IPS-15b (cell line): ENCODE measurements around the gene LLPH.

Experiments
- H3K27me3 ChIP-seq: one replicate; pipeline ENCODE4 v1.6.1; 2013; ENCODE audit warnings: low read length; ENCODE audit not compliant: control insufficient read depth, insufficient read depth
- H3K36me3 ChIP-seq: one replicate; pipeline ENCODE4 v1.6.1; 2013; ENCODE audit warnings: low read length; ENCODE audit not compliant: control insufficient read depth, insufficient read depth
- H3K4me1 ChIP-seq: one replicate; pipeline ENCODE4 v1.6.1; 2013; ENCODE audit warnings: mild to moderate bottlenecking, low read length; ENCODE audit not compliant: control insufficient read depth, insufficient read depth
- H3K4me3 ChIP-seq: one replicate; pipeline ENCODE4 v1.5.1; 2013; ENCODE audit warnings: low read depth, low read length
- H3K9ac ChIP-seq: one replicate; pipeline ENCODE4 v1.6.1; 2013; ENCODE audit warnings: low read depth, mild to moderate bottlenecking, low read length
- H3K9me3 ChIP-seq: one replicate; pipeline ENCODE4 v1.6.1; 2013; ENCODE audit warnings: mild to moderate bottlenecking, low read length; ENCODE audit not compliant: control insufficient read depth, insufficient read depth

LLPH gene

DNA sequence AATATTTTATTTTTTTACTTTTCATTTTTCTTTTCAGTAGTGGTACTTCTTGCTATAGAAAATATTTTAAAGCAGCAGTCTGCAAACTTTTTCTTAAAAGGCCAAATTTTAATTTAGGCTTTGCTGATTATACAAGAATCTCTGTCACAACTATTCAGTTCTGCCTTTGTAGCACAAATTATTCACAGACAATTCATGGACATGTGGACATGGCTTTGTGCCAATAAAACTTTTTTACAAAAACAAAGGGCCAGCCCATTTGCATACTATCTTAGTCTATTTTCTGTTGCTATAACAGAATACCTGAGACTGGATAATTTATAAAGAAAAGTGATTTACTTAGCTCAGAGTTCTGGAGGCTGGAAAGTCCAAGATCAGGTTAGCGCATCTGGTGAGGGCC, 17.1 kb downstream of the LLPH start:
- no peaks in the 10 kb centered on the region for H3K36me3 ChIP-seq
- no peak overlapping the region for H3K9ac ChIP-seq
- H3K4me1 ChIP-seq, result peaks cover 4% of the 10 kb centered on the region
- no peaks in the 10 kb centered on the region for H3K9me3 ChIP-seq
- no peak overlapping the region for H3K4me3 ChIP-seq
- no peaks in the 10 kb centered on the region for H3K27me3 ChIP-seq

DNA sequence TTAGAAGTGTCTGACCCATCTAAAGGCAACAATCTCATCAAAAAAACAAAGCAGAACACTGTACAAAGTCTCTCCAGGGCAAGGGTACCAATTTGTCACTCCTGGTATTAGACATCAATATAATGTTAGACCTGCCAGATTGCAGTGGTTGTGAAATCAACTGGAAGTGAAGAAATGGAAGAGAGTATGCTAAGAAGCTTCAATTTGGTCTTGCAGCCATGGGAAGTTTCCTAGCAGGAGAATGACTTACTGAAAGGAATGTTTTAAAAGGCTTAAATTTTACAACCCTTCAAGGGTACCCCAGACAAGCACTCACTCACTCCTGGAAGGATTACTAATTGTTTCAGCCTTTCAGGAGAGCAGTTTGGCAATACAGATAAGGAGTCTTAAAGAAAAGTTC, 18.9 kb downstream of the LLPH start:
- no peak overlapping the region for H3K4me3 ChIP-seq
- no peak overlapping the region for H3K9ac ChIP-seq
- no peaks in the 10 kb centered on the region for H3K36me3 ChIP-seq
- H3K9me3 ChIP-seq, result no peaks in the 10 kb centered on the region
- H3K4me1 ChIP-seq, result peaks cover 11% of the 10 kb centered on the region
- no peaks in the 10 kb centered on the region for H3K27me3 ChIP-seq

DNA sequence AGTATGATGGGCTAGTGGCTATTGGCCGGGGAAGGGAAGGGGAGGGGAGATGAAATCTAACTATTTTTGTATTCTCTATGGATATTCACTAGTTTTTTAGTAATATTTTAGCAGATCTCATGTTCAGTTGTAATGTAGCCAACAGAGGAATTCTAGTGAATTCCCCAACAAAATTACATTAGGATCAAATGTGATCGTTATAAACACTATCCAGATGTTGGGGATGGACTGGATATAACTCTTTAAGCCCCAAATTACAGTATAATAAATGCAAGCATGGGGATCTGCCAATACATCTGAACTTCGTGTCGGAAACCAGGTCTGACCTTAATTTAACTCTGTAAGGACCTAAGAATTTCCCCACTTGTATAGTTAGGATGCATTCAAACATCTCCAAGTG, 21.5 kb downstream of the LLPH start:
- no peaks in the 10 kb centered on the region for H3K27me3 ChIP-seq
- peaks cover 11% of the 10 kb centered on the region for H3K4me1 ChIP-seq
- no peak overlapping the region for H3K9ac ChIP-seq
- no peaks in the 10 kb centered on the region for H3K9me3 ChIP-seq
- no peak overlapping the region for H3K4me3 ChIP-seq
- no peaks in the 10 kb centered on the region for H3K36me3 ChIP-seq

GRCh38 chr12:66108386-66108785, 22.2 kb downstream of the LLPH start:
- Histone ChIP-seq H3K4me3 (no peak overlapping the region), H3K36me3 (no peaks in the 10 kb centered on the region), H3K27me3 (no peaks in the 10 kb centered on the region), H3K4me1 (peaks cover 11% of the 10 kb centered on the region), H3K9me3 (no peaks in the 10 kb centered on the region), H3K9ac (no peak overlapping the region)

- Histone ChIP-seq H3K4me1 (peaks cover 11% of the 10 kb centered on the region), H3K9me3 (no peaks in the 10 kb centered on the region), H3K4me3 (no peak overlapping the region), H3K36me3 (no peaks in the 10 kb centered on the region), H3K27me3 (no peaks in the 10 kb centered on the region), H3K9ac (no peak overlapping the region)
Measured at GRCh38 chr12:66107451-66107915, 23.1 kb downstream of the LLPH start.

GRCh38 chr12:66103016-66103913, 27.3 kb downstream of the LLPH start:
- Histone ChIP-seq H3K9me3 (peaks cover 7% of the 10 kb centered on the region), H3K36me3 (no peaks in the 10 kb centered on the region), H3K4me1 (peaks cover 5% of the 10 kb centered on the region), H3K27me3 (no peaks in the 10 kb centered on the region), H3K9ac (no peak overlapping the region), H3K4me3 (no peak overlapping the region)

- Histone ChIP-seq H3K9ac (no peak overlapping the region), H3K27me3 (no peaks in the 10 kb centered on the region), H3K36me3 (no peaks in the 10 kb centered on the region), H3K9me3 (no peaks in the 10 kb centered on the region), H3K4me1 (no peaks in the 10 kb centered on the region), H3K4me3 (no peak overlapping the region)
Measured at GRCh38 chr12:66092559-66093269, 37.8 kb downstream of the LLPH start.

DNA sequence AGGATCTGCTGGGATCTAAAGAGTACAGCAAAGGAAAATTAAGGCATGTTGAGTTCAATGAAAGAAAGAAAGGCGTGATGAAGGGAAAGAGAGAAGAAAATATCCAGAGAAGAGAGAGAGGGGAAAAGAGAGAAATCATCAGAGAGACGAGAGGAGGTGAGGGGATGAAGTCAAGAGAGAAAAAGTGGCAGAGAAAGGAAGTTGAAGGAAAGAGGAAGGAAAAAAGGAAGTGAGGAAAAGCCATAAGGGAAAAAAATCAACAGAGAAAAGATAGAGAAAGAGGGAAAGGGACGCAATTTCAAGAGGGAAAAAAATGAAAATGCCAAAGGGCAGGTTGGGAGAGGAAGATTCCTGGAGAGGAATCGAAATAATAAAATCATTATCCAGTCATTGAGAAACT, 40.4 kb downstream of the LLPH start:
- H3K9me3 ChIP-seq, result no peaks in the 10 kb centered on the region
- no peak overlapping the region for H3K4me3 ChIP-seq
- H3K4me1 ChIP-seq, result no peaks in the 10 kb centered on the region
- no peaks in the 10 kb centered on the region for H3K36me3 ChIP-seq
- no peak overlapping the region for H3K9ac ChIP-seq
- H3K27me3 ChIP-seq, result no peaks in the 10 kb centered on the region

GRCh38 chr12:66087365-66087943, 43.1 kb downstream of the LLPH start:
- no peak overlapping the region for H3K4me3 ChIP-seq
- H3K36me3 ChIP-seq, result no peaks in the 10 kb centered on the region
- no peaks in the 10 kb centered on the region for H3K9me3 ChIP-seq
- no peak overlapping the region for H3K9ac ChIP-seq
- no peaks in the 10 kb centered on the region for H3K27me3 ChIP-seq
- no peaks in the 10 kb centered on the region for H3K4me1 ChIP-seq

GRCh38 chr12:66085998-66086397, 44.6 kb downstream of the LLPH start:
- Histone ChIP-seq H3K27me3 (no peaks in the 10 kb centered on the region), H3K4me1 (no peaks in the 10 kb centered on the region), H3K4me3 (no peak overlapping the region), H3K36me3 (no peaks in the 10 kb centered on the region), H3K9me3 (no peaks in the 10 kb centered on the region), H3K9ac (no peak overlapping the region)

- Histone ChIP-seq H3K27me3 (no peaks in the 10 kb centered on the region), H3K9ac (no peak overlapping the region), H3K4me3 (no peak overlapping the region), H3K9me3 (no peaks in the 10 kb centered on the region), H3K4me1 (no peaks in the 10 kb centered on the region), H3K36me3 (no peaks in the 10 kb centered on the region)
Measured at GRCh38 chr12:66085213-66085612, 45.3 kb downstream of the LLPH start.
